SJCRH30 (cell line): ENCODE data around the gene FRYL. TPM values are rescaled to one million over a fixed set of nuclear protein-coding genes. Genes with fewer than 3 reads are reported as not detected.

ENCODE experiments used
- DNase-seq, 2 experiments: peaks; one replicate each; pipeline ENCODE4 v3.0.0-alpha.2; 2015 to 2020
- H3K27ac ChIP-seq: fragments of 250-450 bp; sonication (Bioruptor Pico); 2 replicates; pipeline ENCODE4 v1.5.1; 2020; ENCODE audit warnings: mild to moderate bottlenecking, moderate library complexity
- H3K27me3 ChIP-seq: fragments of 250-450 bp; sonication (Bioruptor Pico); 2 replicates; pipeline ENCODE4 v1.5.1; 2020; ENCODE audit warnings: mild to moderate bottlenecking, moderate library complexity
- H3K36me3 ChIP-seq: fragments of 250-450 bp; sonication (Bioruptor Pico); 2 replicates; pipeline ENCODE4 v1.5.1; 2020; ENCODE audit warnings: mild to moderate bottlenecking, moderate library complexity
- H3K4me1 ChIP-seq: fragments of 250-450 bp; sonication (Bioruptor Pico); 2 replicates; pipeline ENCODE4 v1.5.1; 2020; ENCODE audit warnings: mild to moderate bottlenecking, moderate library complexity
- H3K4me3 ChIP-seq: fragments of 250-450 bp; sonication (Bioruptor Pico); 2 replicates; pipeline ENCODE4 v1.5.1; 2020; ENCODE audit warnings: mild to moderate bottlenecking, moderate library complexity
- H3K9me3 ChIP-seq: fragments of 250-450 bp; sonication (Bioruptor Pico); replicated peaks from 2 replicates; pipeline ENCODE4 v1.5.1; 2020; ENCODE audit warnings: mild to moderate bottlenecking, moderate library complexity
- total RNA-seq: library from RNA; depleted of rRNA; stranded (reverse); fragments of >200 nt; shearing (Covaris generic); gene quantifications from 2 replicates; pipeline ENCODE4 v1.2.3, GENCODE V29; 2014

Gene FRYL
- total RNA-seq, 1 experiment from 2014 or later, result 67.7 TPM

DNA sequence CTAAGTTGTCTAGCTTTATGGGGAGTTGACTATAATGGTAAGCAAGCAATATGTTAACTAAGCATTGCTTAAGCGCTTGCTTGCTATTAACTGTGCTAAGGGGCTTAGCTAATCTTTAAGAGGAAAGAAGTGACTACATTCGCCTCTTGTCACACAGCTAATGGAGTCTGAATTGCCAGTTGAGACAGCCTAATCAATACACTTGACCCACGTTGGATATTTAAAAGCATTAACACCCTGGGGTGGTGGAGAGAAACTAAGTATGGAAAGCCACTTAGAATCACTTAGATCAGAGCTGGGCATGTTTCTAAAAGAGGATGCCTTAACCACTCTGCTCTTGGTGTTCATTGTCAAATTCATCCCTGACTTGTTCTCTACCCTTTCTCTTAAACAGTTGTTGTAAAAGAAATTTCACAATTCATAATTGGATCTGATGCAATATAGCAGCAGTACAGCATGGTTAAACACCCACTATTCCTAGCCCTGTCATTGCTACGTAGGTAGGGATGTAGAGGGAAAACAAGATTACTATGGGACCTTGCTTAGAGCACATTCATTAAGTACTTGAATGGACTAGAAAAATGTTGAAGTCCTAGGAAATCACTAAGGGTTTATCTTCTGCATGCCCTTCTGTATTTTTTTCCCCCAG, 286.5 kb downstream of the FRYL start:
- no peak overlapping the region for H3K4me3 ChIP-seq
- no peak for DNase-seq

DNA sequence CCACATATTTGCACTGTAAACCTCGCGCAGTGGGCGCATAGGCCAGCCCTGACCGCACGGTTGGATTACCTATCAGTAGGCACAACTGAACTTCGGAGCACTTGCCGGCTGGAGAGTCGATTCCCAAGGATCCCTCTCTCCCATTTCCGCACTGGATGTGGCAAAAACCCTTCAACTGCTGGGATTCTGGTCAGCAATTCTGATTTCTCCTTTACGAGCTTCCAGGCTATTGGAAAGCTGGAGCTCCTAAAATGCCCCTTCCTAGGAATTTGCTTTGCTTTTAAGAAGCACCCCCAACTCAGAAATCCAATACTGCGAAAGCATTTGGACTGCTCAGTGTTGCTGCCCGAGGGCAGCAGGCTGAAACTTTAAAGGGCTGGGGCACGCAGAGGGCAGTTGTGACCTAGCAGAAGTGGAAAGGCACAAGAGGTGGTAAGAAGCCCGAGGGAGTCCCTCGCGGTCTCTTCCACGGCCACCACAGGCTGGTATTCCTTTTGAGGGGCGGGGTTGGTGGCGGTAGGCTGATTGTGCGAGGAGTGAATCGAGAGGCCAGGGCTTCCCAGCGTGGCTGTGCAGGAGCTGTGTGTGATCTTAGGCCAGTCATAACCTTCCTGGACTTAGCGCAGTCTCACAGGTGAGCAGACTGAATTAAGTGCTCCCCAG, 288.4 kb downstream of the FRYL start:
- Histone ChIP-seq H3K27me3 (no peaks in the 10 kb centered on the region), H3K4me3 (no peak overlapping the region), H3K4me1 (no peaks in the 10 kb centered on the region), H3K36me3 (no peaks in the 10 kb centered on the region), H3K27ac (no peak overlapping the region), H3K9me3 (no peaks in the 10 kb centered on the region)
- no peak for DNase-seq

More for the DNA sequence above, 286.5 kb downstream of the FRYL start:
- H3K9me3 ChIP-seq, result no peaks in the 10 kb centered on the region
- no peak overlapping the region for H3K27ac ChIP-seq
- H3K36me3 ChIP-seq, result no peaks in the 10 kb centered on the region; the same call in 1 of the 2 replicates
- no peaks in the 10 kb centered on the region for H3K4me1 ChIP-seq
- no peaks in the 10 kb centered on the region for H3K27me3 ChIP-seq

DNA sequence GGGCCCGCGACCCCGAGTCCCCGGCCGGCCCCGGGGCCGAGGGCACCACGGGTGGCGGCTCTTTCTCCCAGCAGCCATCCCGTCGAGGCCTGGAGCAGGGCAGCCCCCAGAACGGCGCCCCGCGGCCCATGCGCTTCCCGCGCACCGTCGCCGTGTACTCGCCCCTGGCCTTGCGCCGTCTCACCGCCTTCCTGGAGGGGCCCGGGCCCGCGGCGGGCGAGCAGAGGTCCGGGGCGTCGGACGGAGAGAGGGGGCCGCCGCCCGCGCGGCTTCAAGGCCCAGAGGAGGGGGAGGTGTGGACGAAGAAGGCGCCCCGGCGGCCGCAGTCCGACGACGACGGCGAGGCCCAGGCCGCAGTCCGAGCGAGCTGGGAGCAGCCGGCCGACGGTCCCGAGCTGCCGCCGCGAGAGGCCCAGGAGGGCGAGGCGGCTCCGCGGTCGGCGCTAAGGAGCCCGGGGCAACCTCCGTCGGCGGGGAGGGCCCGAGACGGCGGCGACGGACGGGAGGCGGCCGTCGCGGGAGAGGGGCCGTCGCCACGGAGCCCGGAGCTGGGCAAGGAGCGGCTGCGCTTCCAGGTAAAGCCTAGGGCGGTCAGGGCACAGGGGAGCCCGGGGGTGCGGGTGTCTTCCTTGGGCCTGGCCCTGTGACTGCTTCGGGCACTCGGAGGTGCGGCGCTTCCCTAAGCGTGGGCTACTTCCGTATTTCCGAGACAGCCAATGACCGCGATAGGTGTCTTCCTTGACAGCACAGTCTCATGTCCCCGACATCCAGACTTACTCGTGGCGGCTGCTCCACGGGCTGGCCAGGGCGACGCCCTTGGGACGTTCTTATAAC, 289.2 kb downstream of the FRYL start:
- H3K27me3 ChIP-seq, result no peaks in the 10 kb centered on the region

DNA sequence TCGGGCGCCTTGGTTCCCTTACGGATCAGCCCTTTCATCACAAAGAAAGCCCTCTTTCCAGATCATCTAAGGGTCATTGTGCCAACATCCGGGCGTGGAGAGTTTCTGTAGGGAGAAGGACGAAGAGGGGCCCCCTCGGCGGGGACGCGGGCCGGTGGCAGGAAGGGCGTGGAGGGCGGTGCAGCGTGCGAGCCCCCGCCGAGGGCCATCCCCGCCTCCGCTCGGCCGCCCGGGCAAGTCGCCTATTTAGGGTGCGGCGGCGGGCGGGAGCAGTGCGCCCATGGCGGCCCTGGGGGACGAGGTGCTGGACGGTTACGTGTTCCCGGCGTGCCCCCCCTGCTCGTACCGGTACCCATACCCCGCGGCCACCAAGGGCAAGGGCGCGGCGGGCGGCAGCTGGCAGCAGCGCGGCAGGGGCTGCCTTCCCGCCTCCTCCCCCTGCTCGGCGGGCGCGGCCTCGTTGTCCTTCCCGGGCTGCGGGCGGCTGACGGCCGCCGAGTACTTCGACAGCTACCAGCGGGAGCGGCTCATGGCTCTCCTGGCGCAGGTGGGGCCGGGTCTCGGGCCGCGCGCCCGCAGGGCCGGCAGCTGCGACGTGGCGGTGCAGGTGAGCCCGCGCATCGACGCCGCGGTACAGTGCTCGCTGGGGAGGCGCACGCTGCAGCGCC, 289.9 kb downstream of the FRYL start, which contains the start of gene ZAR1:
Gene ZAR1 (plus strand): TSS at position 241 of the 668 bp plus-strand sequence. CDS start 40 bp downstream, at position 281.
- Histone ChIP-seq H3K27ac (no peak within 1 kb of the TSS), H3K4me3 (no peak within 1 kb of the TSS), H3K36me3 (no peaks in the 10 kb centered on the region), H3K27me3 (no peaks in the 10 kb centered on the region), H3K9me3 (no peaks in the 10 kb centered on the region), H3K4me1 (no peaks in the 10 kb centered on the region)
- DNase-seq, result no peak

More for the DNA sequence above, 289.2 kb downstream of the FRYL start:
- no peaks in the 10 kb centered on the region for H3K36me3 ChIP-seq
- H3K4me3 ChIP-seq, result no peak overlapping the region
- no peak for DNase-seq
- H3K4me1 ChIP-seq, result no peaks in the 10 kb centered on the region
- H3K27ac ChIP-seq, result no peak overlapping the region
- no peaks in the 10 kb centered on the region for H3K9me3 ChIP-seq

DNA sequence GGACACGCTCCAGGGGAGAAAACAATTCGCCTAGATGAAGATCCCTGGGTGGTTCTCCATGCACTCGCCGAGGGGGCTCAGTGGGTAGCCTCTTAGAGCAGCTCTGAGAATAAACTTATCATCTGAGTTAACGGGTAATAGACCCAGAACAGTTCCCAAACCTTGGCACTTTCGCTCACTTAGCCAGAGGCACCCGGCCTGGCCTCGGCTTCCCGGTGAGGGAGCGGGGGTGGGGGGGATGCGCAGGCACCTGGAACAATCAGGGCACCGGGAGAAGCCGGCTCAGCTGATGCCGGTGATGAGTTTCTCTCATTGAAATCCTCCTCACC, 290.4 kb downstream of the FRYL start:
- Histone ChIP-seq H3K9me3 (no peaks in the 10 kb centered on the region), H3K36me3 (no peaks in the 10 kb centered on the region), H3K27ac (no peak overlapping the region), H3K27me3 (no peaks in the 10 kb centered on the region), H3K4me1 (no peaks in the 10 kb centered on the region), H3K4me3 (no peak overlapping the region)
- no peak for DNase-seq

DNA sequence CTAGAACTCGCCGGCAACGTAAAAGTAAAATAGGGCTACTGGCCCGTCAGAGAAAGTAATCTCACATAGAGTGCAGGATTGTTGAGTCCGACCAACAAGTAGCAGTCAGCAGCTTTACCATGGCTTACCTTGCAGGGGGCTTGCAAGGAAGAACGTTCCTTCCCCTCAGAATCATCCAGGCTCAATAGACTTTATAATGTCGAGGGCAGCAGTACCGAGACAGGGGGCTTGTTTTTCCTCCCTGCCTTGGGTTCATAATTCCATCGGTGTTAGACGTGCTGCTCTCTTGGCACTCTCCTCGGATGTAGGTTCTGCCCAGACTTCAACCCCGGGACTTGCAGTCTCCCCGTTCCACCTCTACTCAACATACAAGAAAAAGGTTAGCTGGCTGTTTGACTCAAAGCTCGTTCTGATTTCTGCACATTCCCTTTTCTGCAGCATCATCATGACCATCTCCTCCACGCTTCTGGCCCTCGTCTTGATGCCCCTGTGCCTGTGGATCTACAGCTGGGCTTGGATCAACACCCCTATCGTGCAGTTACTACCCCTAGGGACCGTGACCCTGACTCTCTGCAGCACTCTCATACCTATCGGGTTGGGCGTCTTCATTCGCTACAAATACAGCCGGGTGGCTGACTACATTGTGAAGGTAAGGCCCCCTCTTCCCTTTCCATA, 295.4 kb downstream of the FRYL start:
- H3K27me3 ChIP-seq, result no peaks in the 10 kb centered on the region

DNA sequence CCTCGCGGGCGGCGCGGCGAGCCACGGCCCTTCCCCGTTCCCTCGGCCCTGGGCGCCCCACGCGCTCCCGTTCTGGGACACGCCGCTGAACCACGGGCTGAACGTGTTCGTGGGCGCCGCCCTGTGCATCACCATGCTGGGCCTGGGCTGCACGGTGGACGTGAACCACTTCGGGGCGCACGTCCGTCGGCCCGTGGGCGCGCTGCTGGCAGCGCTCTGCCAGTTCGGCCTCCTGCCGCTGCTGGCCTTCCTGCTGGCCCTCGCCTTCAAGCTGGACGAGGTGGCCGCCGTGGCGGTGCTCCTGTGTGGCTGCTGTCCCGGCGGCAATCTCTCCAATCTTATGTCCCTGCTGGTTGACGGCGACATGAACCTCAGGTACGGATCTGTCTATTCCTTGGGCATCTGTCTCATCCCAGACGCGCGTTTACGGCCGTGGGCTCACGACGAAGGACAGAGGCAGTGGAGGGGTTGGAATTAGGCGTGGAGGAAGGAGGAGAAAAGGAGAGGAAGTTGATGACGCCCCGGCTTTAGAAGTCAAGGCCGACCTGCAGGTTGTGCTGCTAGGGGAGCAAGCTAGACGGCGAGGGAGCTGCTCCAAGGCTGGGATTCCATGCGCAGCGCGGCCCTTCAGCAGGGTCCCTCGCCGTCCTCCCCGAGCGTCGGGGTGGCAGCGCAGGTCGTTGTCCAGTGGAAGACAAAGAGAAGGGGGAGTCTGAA, 296.1 kb downstream of the FRYL start:
- Histone ChIP-seq H3K4me1 (no peaks in the 10 kb centered on the region), H3K4me3 (no peak overlapping the region), H3K36me3 (no peaks in the 10 kb centered on the region), H3K27ac (no peak overlapping the region), H3K27me3 (no peaks in the 10 kb centered on the region), H3K9me3 (no peaks in the 10 kb centered on the region)
- DNase-seq, result no peak

More for the DNA sequence above, 295.4 kb downstream of the FRYL start:
- Histone ChIP-seq H3K9me3 (no peaks in the 10 kb centered on the region), H3K4me1 (no peaks in the 10 kb centered on the region), H3K4me3 (no peak overlapping the region), H3K27ac (no peak overlapping the region), H3K36me3 (no peaks in the 10 kb centered on the region)
- DNase-seq, result no peak

DNA sequence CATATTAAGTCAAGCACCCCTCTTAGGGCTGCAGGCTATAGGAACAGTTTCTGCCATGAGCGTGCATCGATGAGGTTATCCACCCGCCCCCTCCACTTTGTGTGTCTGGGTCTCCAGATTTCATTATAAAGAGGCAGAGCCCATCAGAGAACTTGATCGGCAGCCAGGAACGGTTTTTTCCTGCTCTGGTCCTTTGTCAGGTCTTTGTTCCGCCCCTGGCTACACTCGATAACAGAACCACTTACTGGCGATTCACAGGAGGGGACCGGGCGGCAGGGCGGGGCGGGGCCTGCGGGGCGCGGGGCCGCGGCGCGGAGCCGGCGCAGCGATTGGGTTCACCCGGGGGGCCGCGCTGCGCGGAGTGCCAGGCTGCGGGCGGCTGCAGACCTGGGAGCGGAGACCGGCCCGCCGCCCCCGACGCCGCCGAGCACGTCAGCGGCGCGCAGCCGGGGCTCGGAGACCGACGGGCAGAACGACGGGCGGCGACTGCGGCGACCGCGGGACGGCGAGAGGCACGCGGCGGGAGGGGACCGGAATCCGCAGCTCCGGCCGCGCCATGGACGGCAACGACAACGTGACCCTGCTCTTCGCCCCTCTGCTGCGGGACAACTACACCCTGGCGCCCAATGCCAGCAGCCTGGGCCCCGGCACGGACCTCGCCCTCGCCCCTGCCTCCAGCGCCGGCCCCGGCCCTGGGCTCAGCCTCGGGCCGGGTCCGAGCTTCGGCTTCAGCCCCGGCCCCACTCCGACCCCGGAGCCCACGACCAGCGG, 296.9 kb downstream of the FRYL start, which contains the start of gene SLC10A4:
Gene SLC10A4 (plus strand): TSS at position 338 of the 771 bp plus-strand sequence. CDS start 219 bp downstream, at position 557.
- Histone ChIP-seq H3K9me3 (no peaks in the 10 kb centered on the region), H3K4me1 (no peaks in the 10 kb centered on the region), H3K27me3 (no peaks in the 10 kb centered on the region), H3K36me3 (no peaks in the 10 kb centered on the region), H3K4me3 (no peak within 1 kb of the TSS), H3K27ac (no peak within 1 kb of the TSS)
- no peak for DNase-seq

DNA sequence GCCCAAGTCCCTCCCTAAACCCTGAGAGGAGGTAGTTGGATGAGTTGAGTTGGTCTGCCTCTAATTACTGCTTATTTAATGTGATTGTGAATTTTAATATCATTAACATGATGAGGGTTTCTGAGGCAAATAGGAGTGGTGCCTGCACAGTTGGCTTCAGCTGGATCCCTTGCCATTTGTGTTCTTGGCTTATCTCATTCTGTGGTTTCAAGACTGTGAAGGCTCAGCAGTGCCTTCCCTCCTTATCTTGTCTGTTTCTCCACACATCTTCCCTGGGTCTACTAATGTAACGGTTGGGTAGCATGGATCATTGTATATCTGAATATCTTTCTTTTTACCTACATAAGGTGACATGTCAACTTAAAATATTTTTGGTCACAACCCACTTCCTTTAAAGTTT, 298.5 kb downstream of the FRYL start:
- Histone ChIP-seq H3K4me1 (no peaks in the 10 kb centered on the region), H3K27ac (no peak overlapping the region), H3K9me3 (no peaks in the 10 kb centered on the region), H3K36me3 (no peaks in the 10 kb centered on the region), H3K27me3 (no peaks in the 10 kb centered on the region), H3K4me3 (no peak overlapping the region)
- DNase-seq, result no peak

DNA sequence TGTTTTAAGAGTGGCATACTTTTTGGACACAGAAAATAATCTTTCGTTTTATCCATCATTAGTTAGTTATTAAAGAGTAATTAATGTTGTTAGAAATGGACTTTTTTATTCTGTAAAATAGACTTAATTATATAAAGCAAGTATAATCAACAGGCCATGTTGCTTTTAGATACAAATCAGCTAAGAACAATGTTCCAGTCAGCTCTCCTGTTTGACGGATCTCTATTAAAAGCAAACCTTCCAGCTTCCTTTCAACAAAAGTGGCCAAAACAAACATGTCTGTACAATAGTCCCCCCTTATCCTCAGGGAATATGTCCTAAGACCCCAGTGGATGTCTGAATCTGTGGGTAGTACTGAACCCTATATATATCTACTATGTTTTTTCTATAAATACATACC, 301.8 kb downstream of the FRYL start:
- Histone ChIP-seq H3K27ac (no peak overlapping the region), H3K27me3 (no peaks in the 10 kb centered on the region), H3K36me3 (no peaks in the 10 kb centered on the region)

DNA sequence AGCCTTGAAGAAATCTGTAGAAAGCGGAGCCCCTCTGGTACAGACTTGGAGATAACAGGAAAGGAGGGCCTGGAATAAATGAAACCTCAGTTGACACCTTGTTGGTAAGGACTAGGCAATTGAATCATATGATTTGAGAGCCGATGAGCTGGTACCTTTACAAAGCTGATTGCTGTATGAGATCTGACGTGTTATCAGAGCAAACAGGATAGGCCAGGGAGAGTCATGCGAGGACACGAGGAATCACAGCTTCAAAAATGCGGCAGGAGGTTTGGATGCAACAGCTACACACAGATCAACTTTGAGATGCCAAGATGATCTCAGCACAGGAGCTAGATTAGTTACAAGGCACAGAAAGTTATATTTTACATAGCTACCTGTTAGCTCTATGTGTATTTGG, 304.3 kb downstream of the FRYL start:
- Histone ChIP-seq H3K4me1 (peaks cover 5% of the 10 kb centered on the region; the same call in 1 of the 2 replicates), H3K27ac (no peak overlapping the region), H3K9me3 (no peaks in the 10 kb centered on the region; the same call in 1 of the 2 replicates), H3K27me3 (no peaks in the 10 kb centered on the region), H3K4me3 (no peak overlapping the region), H3K36me3 (no peaks in the 10 kb centered on the region)
- DNase-seq, result no peak

More for the DNA sequence above, 301.8 kb downstream of the FRYL start:
- Histone ChIP-seq H3K4me1 (peaks cover 5% of the 10 kb centered on the region; the same call in 1 of the 2 replicates), H3K4me3 (no peak overlapping the region), H3K9me3 (no peaks in the 10 kb centered on the region; the same call in 1 of the 2 replicates)
- no peak for DNase-seq

DNA sequence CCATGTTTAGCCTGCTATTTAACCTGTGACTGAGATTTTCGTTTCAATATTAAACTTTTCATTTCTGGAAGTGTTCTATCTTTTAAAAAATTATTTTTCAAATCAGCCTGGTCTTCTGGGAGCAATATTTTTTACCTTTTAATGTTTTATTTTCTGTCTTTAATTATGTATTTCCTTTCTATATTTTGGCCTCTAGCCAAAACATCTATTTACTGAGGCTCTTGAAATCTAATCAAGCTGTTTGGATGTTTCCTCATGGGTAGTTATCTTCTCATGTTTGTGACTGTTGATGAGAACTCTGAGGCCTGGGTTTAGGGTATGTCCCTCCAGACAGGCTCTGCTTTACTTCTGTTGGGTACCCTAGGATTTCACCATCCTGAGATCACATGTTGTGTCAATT, 307.3 kb downstream of the FRYL start:
- DNase-seq, result no peak

DNA sequence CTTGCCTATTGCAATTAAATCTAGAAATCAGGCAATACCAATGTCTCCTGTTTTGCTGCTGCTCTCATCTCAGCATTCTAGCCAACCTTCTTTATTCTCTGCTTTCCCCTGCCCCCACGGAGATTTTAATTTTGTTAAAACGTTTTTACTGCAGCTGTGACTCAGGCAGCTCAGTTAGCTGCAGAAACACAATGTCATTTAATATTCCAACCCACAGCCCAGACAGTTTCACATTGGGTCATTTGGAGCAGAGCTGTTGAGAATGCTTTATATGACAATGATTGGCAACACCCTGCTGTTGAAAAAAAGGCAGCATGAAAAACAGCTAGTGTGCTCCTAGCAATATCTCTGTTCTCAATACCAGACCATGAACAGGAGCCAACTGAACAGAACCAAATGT, 309.5 kb downstream of the FRYL start:
- Histone ChIP-seq H3K27ac (no peak overlapping the region), H3K4me3 (no peak overlapping the region), H3K27me3 (no peaks in the 10 kb centered on the region), H3K4me1 (peaks cover 5% of the 10 kb centered on the region; the same call in 1 of the 2 replicates), H3K9me3 (no peaks in the 10 kb centered on the region), H3K36me3 (no peaks in the 10 kb centered on the region)
- DNase-seq, result no peak

More for the DNA sequence above, 307.3 kb downstream of the FRYL start:
- H3K27me3 ChIP-seq, result no peaks in the 10 kb centered on the region
- H3K27ac ChIP-seq, result no peak overlapping the region
- H3K9me3 ChIP-seq, result no peaks in the 10 kb centered on the region; the same call in 1 of the 2 replicates
- H3K36me3 ChIP-seq, result no peaks in the 10 kb centered on the region
- H3K4me1 ChIP-seq, result peaks cover 5% of the 10 kb centered on the region; the same call in 1 of the 2 replicates
- no peak overlapping the region for H3K4me3 ChIP-seq
